GM23338 (cell line): Measurements from ENCODE around the gene LENEP. TPM values are rescaled to one million over a fixed set of nuclear protein-coding genes. Genes with fewer than 3 reads are reported as not detected.

Experiments used
- CTCF ChIP-seq, 2 experiments: fragments of 200-600 bp in 1 of 2; sonication (generic) in 1 of 2; conservative IDR thresholded peaks; 2 replicates each; pipeline versions ENCODE4 v1.5.1 to v1.6.1; 2016 to 2017; ENCODE audit warnings: antibody characterized with exemption in 2 of 2, low read depth in 2 of 2, mild to moderate bottlenecking in 2 of 2, moderate library complexity in 1 of 2
- EZH2phosphoT487 ChIP-seq: fragments of 200-600 bp; sonication (generic); IDR thresholded peaks from one replicate; pipeline ENCODE4 v1.8.1; 2018; ENCODE audit warnings: antibody characterized with exemption; ENCODE audit not compliant: unreplicated experiment
- JUNB ChIP-seq: IDR thresholded peaks from one replicate; pipeline ENCODE4 v1.6.1; 2016; ENCODE audit warnings: antibody characterized with exemption; ENCODE audit not compliant: unreplicated experiment
- REST ChIP-seq: IDR thresholded peaks from one replicate; pipeline ENCODE4 v1.6.1; 2018; ENCODE audit warnings: antibody characterized with exemption; ENCODE audit not compliant: unreplicated experiment
- ZNF114 ChIP-seq: fragments of 250-450 bp; sonication (Bioruptor Pico); IDR thresholded peaks from 2 replicates; pipeline ENCODE4 v1.5.0; 2020; ENCODE audit warnings: mild to moderate bottlenecking, moderate library complexity
- ZNF462 ChIP-seq: fragments of 250-450 bp; sonication (Bioruptor Pico); IDR thresholded peaks from 2 replicates; pipeline ENCODE4 v1.5.0; 2020; ENCODE audit warnings: mild to moderate bottlenecking, moderate library complexity
- polyA plus RNA-seq: library from polyadenylated mRNA; unstranded; fragments of >200 nt; fragmentation: Nextera tagmentation; extraction: Ambion mirVana; gene quantifications from 2 replicates; pipeline ENCODE4 v1.2.1, GENCODE V29; 2016
- total RNA-seq: library from RNA; depleted of rRNA; stranded (reverse); fragments of >200 nt; shearing (Covaris generic); gene quantifications from 2 replicates; pipeline ENCODE4 v1.2.3, GENCODE V29; 2014

The LENEP gene
- total and polyA plus RNA-seq, 2 experiments from 2014 or later, result 1.6 TPM; not detected in 1

GRCh38 chr1:155023627-155024026, 30.2 kb downstream of the LENEP start (continued):
- TF ChIP-seq ZNF462 (no peak), REST (no peak), CTCF (conservative IDR thresholded peaks at IDR 0.05; ENCODE audit: low read depth in 2 of 2) (no peak), EZH2phosphoT487 (no peak), ZNF114 (CRISPR knock-in tag) (no peak), JUNB (no peak)
